Bronchial epithelial cell (primary cell): ENCODE results near the gene TDRD6. TPM values are rescaled to one million over a fixed set of nuclear protein-coding genes. Genes with fewer than 3 reads are reported as not detected.

Experiments
- DNase-seq: peaks from one replicate; pipeline ENCODE4 v3.0.0-alpha.2; 2010; ENCODE audit warnings: low read depth
- FAIRE-seq: peaks from 2 replicates; lab custom pipeline; 2011; peaks lifted over from hg19 to GRCh38; lab: Jason Lieb, UNC
- H3K27me3 ChIP-seq: 2 replicates; pipeline ENCODE4 v1.5.1; 2011; ENCODE audit warnings: low read length; ENCODE audit not compliant: control insufficient read depth, insufficient read depth
- H3K36me3 ChIP-seq: 2 replicates; pipeline ENCODE4 v1.5.1; 2011; ENCODE audit warnings: low read length; ENCODE audit not compliant: control insufficient read depth, insufficient read depth
- H3K4me3 ChIP-seq: 2 replicates; pipeline ENCODE4 v1.5.1; 2011; ENCODE audit warnings: mild to moderate bottlenecking, low read depth, low read length, control low read depth
- CTCF ChIP-seq: IDR thresholded peaks from 2 replicates; pipeline ENCODE4 v1.5.1; 2011; ENCODE audit warnings: mild to moderate bottlenecking, moderate library complexity, low read length, control low read depth, inconsistent platforms; ENCODE audit not compliant: insufficient read depth, severe bottlenecking
- total RNA-seq: library from RNA; depleted of rRNA; stranded (reverse); fragments of >200 nt; gene quantifications from 2 replicates; pipeline ENCODE4 v1.2.1, GENCODE V29; 2014

TDRD6 gene
- total RNA-seq, 1 donor from 2014 or later, result 0.26 TPM

- Histone ChIP-seq H3K27me3 (no peaks in the 10 kb centered on the region), H3K4me3 (no peak overlapping the region), H3K36me3 (no peaks in the 10 kb centered on the region)
- FAIRE-seq, result no peak
- DNase-seq, result no peak
- no peak for TF ChIP-seq CTCF
These were observed 10.9 kb upstream of the TDRD6 start for GRCh38 chr6:46676604-46677313.

GRCh38 chr6:46677314-46677654 lies 10.4 kb upstream of the TDRD6 start:
- TF ChIP-seq CTCF, result peak; percentile 35
- DNase-seq, result no peak
- no peak for FAIRE-seq
- Histone ChIP-seq H3K27me3 (no peaks in the 10 kb centered on the region), H3K36me3 (no peaks in the 10 kb centered on the region), H3K4me3 (no peak overlapping the region)

GRCh38 chr6:46684771-46685170 lies 2.9 kb upstream of the TDRD6 start:
- no peaks in the 10 kb centered on the region for H3K36me3 ChIP-seq
- DNase-seq (peak; percentile 78), FAIRE-seq (no peak)
- no peak for TF ChIP-seq CTCF
- no peak overlapping the region for H3K4me3 ChIP-seq
- no peaks in the 10 kb centered on the region for H3K27me3 ChIP-seq

- no peak for TF ChIP-seq CTCF
- no peak for DNase-seq
- Histone ChIP-seq H3K4me3 (no peak overlapping the region), H3K27me3 (no peaks in the 10 kb centered on the region), H3K36me3 (no peaks in the 10 kb centered on the region)
- no peak for FAIRE-seq
These were observed 656 bp downstream of the TDRD6 start for GRCh38 chr6:46688117-46688965.

- Histone ChIP-seq H3K4me3 (no peak overlapping the region), H3K27me3 (no peaks in the 10 kb centered on the region), H3K36me3 (no peaks in the 10 kb centered on the region)
- DNase-seq (no peak), FAIRE-seq (peak; percentile 50)
- TF ChIP-seq CTCF, result no peak
These were observed 1.3 kb downstream of the TDRD6 start for GRCh38 chr6:46688966-46689335.

- Histone ChIP-seq H3K4me3 (no peak overlapping the region), H3K27me3 (no peaks in the 10 kb centered on the region), H3K36me3 (no peaks in the 10 kb centered on the region)
- FAIRE-seq (peak; percentile 81), DNase-seq (no peak)
- no peak for TF ChIP-seq CTCF
These were observed 2.0 kb downstream of the TDRD6 start for GRCh38 chr6:46689657-46690056.
